ENCODE data around the gene NDUFS6. TPM values are rescaled to one million over a fixed set of nuclear protein-coding genes. Genes with fewer than 3 reads are reported as not detected.

Gene NDUFS6
- total and polyA plus RNA-seq, 2 of the 8 experiments (the other 6 are each of a cell fraction or from before 2014, with no cell fraction given), result 72.7 to 191 TPM

DNA sequence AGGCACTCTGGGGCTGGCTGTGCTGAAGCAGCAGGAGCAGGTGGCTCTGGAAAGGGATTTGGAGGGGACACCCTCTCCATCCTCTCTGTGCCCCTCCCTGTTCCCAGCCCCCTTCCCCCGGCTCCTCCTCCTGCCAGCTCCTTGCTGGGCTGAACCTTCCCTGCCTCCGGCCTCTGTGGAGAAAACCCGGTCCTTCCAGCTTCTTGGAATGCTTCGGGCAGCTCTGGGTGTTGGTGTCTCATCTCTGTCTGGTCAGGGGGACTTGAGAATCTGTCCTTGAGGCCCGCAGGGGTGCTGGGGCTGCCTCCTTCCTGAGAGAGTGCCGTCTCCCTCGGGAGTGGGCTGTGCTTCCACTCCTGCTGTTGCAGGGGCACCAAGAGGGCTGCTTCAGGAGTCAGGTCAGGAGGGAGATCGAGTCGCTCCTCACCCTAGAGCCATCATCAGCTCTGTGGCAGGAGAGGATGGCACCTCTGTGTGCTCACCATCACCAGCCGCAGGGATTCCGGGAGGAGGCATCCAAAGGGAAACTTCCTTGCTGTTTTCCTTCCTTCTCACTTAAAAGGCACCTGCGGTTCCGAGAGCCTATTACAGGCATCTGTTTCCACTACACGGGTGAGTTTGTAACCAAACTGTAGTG, 30.6 kb downstream of the NDUFS6 start:
- no peak overlapping the region for H2BK120ac ChIP-seq (replicated peaks; ENCODE audit: low read depth, low read length)
- H3K4me1 ChIP-seq (replicated peaks in 1 of 4; ENCODE audit: control insufficient read depth in 3 of 4, insufficient read depth in 4 of 4, low read length in 3 of 4), result peaks cover 3 to 21% (median 9%) of the 10 kb centered on the region in 4 experiments
- H4K5ac ChIP-seq (ENCODE audit: insufficient read length, low read depth, low read length), result no peak overlapping the region
- no peak overlapping the region; the same call in none of the 2 replicates for H3K18ac ChIP-seq (ENCODE audit: extremely low read depth, low read length)
- TF ChIP-seq PHF8 (conservative IDR thresholded peaks at IDR 0.05; ENCODE audit: low read depth, low read length) (no peak), GABPA (IDR thresholded peaks at IDR 0.05; ENCODE audit: borderline replicate concordance, insufficient read depth, low read length) (peak; percentile 66; the same call in 1 of the 2 replicates), CHD2 (IDR thresholded peaks at IDR 0.05; ENCODE audit: low read length) (no peak), JUN (IDR thresholded peaks at IDR 0.05; ENCODE audit: low read depth, low read length) (no peak)
- TF ChIP-seq, protein P1, sequence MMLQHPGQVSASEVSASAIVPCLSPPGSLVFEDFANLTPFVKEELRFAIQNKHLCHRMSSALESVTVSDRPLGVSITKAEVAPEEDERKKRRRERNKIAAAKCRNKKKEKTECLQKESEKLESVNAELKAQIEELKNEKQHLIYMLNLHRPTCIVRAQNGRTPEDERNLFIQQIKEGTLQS (IDR thresholded peaks at IDR 0.05; ENCODE audit: insufficient read depth, low read depth, low read length), result no peak
- TF ChIP-seq, protein P2, sequence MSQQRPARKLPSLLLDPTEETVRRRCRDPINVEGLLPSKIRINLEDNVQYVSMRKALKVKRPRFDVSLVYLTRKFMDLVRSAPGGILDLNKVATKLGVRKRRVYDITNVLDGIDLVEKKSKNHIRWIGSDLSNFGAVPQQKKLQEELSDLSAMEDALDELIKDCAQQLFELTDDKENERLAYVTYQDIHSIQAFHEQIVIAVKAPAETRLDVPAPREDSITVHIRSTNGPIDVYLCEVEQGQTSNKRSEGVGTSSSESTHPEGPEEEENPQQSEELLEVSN (IDR thresholded peaks at IDR 0.05), result no peak
- no peaks in the 10 kb centered on the region; the same call in 1 of the 2 replicates for H3K23me2 ChIP-seq (ENCODE audit: low read depth, low read length)
- H2BK20ac ChIP-seq (ENCODE audit: low read length), result no peak overlapping the region
- POLR2A ChIA-PET (ENCODE audit: partially characterized antibody), result interaction anchor here (0.9 kb wide), 1 partner anchor 42 kb away, joined by 3 read pairs; no protein-coding TSS in a partner anchor
- no peaks in the 10 kb centered on the region for H3K79me2 ChIP-seq (ENCODE audit: control insufficient read depth in 1 of 2, insufficient read depth in 2 of 2, low read length in 2 of 2)
- no peak overlapping the region; the same call in 1 of the 2 replicates for H2BK12ac ChIP-seq (ENCODE audit: low read depth, low read length)
- H2AFZ ChIP-seq (ENCODE audit: low read length), result no peak overlapping the region
- no peak overlapping the region for H3K23ac ChIP-seq (ENCODE audit: insufficient read length)
- no peak overlapping the region for H3K14ac ChIP-seq (ENCODE audit: insufficient read length)
- no peak overlapping the region for H2BK5ac ChIP-seq (ENCODE audit: low read depth, low read length)
- H2BK15ac ChIP-seq (ENCODE audit: low read length), result 0 out of 2 replicates have a peak overlapping the region, but pooled peaks have one; percentile 46
- H3K9me3 ChIP-seq (ENCODE audit: insufficient read depth in 2 of 2, low read depth in 1 of 2, low read length in 1 of 2), result no peaks in the 10 kb centered on the region
- CTCF ChIA-PET (ENCODE audit: partially characterized antibody), result interaction anchor here (0.7 to 1.9 kb wide), 5 partner anchors 9 to 165 kb away, joined by 3 to 7 read pairs (median 3); no protein-coding TSS in a partner anchor
- no peaks in the 10 kb centered on the region for H3K36me3 ChIP-seq (ENCODE audit: control insufficient read depth in 2 of 4, insufficient read depth in 4 of 4, low read length in 3 of 4)
- no peaks in the 10 kb centered on the region for H3K79me1 ChIP-seq (ENCODE audit: low read depth, low read length)
- WGBS, 2 experiments (ENCODE audit: extremely low coverage in 1 of 2, insufficient coverage in 1 of 2, insufficient read length in 1 of 2, insufficient replicate concordance in 2 of 2, low coverage in 1 of 2, low lambda C conversion rate in 2 of 2, missing lambda C conversion rate in 1 of 2), result 70% methylated on average over 10 of the region's 14 CpGs; no CpG with 5 or more reads in 1 of the 2 experiments
- peak overlapping the region; percentile 32 for H3K4ac ChIP-seq (replicated peaks; ENCODE audit: insufficient read length, low read depth, low read length)
- peak overlapping the region in 1 of 2 experiments; percentile 46; a peak in 2 of 4 replicates for H3K4me2 ChIP-seq (ENCODE audit: insufficient read depth in 1 of 2, low read depth in 2 of 2, low read length in 2 of 2)
- H2AK5ac ChIP-seq (ENCODE audit: low read depth, low read length), result no peak overlapping the region
- H3K56ac ChIP-seq (replicated peaks; ENCODE audit: insufficient read length, low read depth, low read length), result no peak overlapping the region
- DNase-seq (ENCODE audit: low read depth in 1 of 2, low spot score in 2 of 2) (no peak), FAIRE-seq (no peak)
- no peak overlapping the region for H4K8ac ChIP-seq (ENCODE audit: extremely low read depth, insufficient read depth, low read length)
- no peak overlapping the region for H3K27ac ChIP-seq (ENCODE audit: low read depth, low read length)
- no peak overlapping the region for H3K4me3 ChIP-seq (ENCODE audit: extremely low read depth in 1 of 4, insufficient read depth in 2 of 4, low read depth in 3 of 4, low read length in 4 of 4)
- H4K91ac ChIP-seq (replicated peaks; ENCODE audit: insufficient read length, low read length), result peak overlapping the region; percentile 94
- no peaks in the 10 kb centered on the region for H4K20me1 ChIP-seq (replicated peaks in 1 of 2; ENCODE audit: control insufficient read depth in 1 of 2, insufficient read depth in 2 of 2, low read length in 2 of 2)
- no peak overlapping the region; a peak in 1 of 7 replicates for H3K9ac ChIP-seq (replicated peaks in 1 of 4; ENCODE audit: extremely low read depth in 1 of 4, low read depth in 3 of 4, low read length in 3 of 4)
- H3K27me3 ChIP-seq (replicated peaks in 1 of 4; ENCODE audit: control insufficient read depth in 3 of 4, extremely low read depth in 1 of 4, insufficient read depth in 3 of 4, low read length in 3 of 4), result no peaks in the 10 kb centered on the region
